ENCODE measurements around the gene BRF1. TPM values are rescaled to one million over a fixed set of nuclear protein-coding genes. Genes with fewer than 3 reads are reported as not detected.

The BRF1 gene
- total RNA-seq, 4 donors from 2014 or later, result 25.2 to 35.6 (median 30.9) TPM

DNA sequence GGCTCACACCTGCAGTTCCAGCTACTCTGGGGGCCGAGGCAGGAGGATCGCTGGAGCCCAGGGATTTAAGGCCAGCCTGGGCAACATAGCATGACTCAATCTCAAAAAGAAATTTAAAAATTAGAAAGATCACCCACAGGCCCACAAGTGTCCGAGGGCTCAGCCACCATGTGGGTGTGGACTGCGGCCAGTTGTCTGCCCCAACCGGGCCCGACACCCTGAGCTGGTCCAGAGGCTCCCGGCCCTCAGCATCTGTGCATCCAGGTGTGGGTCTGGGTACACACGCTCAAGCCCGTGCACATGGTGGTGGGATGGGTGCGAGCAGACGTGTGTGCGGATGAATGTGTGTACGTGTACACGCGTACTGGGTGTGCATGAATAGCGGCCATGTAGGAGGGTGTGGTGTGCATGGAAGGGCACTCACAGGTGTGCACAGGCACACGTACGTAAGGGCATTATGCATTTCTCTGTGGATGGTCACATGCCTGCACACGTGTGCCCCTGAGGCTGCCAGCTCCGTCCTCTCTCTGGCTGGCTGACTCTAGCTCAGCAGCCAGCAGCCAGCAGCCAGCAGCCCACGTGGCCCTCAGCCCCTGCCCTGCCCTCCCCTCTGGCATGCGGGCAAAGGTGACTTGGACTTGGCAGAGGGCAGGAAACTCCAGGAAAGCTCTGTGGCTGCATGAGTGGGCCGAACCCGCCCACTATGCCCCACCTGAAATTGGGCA, 96.4 kb downstream of the BRF1 start:
- 51% methylated on average over 14 of the region's 24 CpGs; no CpG with 5 or more reads in 1 of the 2 donors for WGBS, 2 donors (ENCODE audit: low coverage in 1 of 2)
- Histone ChIP-seq H3K27ac (no peak overlapping the region), H3K9me3 (no peaks in the 10 kb centered on the region), H3K36me3 (peaks cover 0 to 8% of the 10 kb centered on the region in 2 donors), H3K4me3 (no peak overlapping the region), H3K27me3 (peaks cover 29% of the 10 kb centered on the region), H3K4me1 (peaks cover 0 to 64% (median 18%) of the 10 kb centered on the region in 3 donors)
- TF ChIP-seq POLR2A (IDR thresholded peaks at IDR 0.05) (no peak), POLR2AphosphoS5 (IDR thresholded peaks at IDR 0.05) (peak; percentile 19), EP300 (IDR thresholded peaks at IDR 0.05) (no peak)
- ATAC-seq, result peak; percentile 38

DNA sequence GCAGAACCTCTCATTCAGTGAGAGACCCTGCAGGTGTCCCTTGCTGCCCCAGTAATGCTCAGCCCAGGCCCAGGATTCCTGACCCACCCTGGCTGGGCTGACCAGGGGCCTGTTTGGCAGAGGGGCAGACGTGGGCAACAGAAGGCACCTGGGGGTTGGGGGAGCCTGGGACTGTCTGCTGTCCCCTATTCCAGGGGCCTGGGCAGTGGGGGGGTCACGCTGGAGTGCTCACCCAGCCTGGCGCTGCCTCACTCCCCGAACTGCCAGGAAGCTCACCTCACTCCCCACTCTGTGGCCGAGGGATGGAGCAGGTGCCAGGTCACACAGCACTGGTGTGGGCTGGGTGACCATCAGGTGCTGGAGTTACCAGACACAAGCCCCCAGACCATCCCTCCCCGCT, 97.1 kb downstream of the BRF1 start:
- no peak for ATAC-seq
- no peak for TF ChIP-seq POLR2AphosphoS5 (IDR thresholded peaks at IDR 0.05)
- TF ChIP-seq EP300 (IDR thresholded peaks at IDR 0.05), result no peak
- no peak for TF ChIP-seq POLR2A (IDR thresholded peaks at IDR 0.05)
- TF ChIP-seq, protein P1, sequence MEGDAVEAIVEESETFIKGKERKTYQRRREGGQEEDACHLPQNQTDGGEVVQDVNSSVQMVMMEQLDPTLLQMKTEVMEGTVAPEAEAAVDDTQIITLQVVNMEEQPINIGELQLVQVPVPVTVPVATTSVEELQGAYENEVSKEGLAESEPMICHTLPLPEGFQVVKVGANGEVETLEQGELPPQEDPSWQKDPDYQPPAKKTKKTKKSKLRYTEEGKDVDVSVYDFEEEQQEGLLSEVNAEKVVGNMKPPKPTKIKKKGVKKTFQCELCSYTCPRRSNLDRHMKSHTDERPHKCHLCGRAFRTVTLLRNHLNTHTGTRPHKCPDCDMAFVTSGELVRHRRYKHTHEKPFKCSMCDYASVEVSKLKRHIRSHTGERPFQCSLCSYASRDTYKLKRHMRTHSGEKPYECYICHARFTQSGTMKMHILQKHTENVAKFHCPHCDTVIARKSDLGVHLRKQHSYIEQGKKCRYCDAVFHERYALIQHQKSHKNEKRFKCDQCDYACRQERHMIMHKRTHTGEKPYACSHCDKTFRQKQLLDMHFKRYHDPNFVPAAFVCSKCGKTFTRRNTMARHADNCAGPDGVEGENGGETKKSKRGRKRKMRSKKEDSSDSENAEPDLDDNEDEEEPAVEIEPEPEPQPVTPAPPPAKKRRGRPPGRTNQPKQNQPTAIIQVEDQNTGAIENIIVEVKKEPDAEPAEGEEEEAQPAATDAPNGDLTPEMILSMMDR (IDR thresholded peaks at IDR 0.05), result no peak
- H3K36me3 ChIP-seq, result peaks cover 0 to 1% of the 10 kb centered on the region in 2 donors
- WGBS, 2 donors (ENCODE audit: low coverage in 1 of 2), result no CpG with 5 or more reads among the region's 6 CpGs
- no peaks in the 10 kb centered on the region for H3K9me3 ChIP-seq
- peaks cover 35% of the 10 kb centered on the region for H3K27me3 ChIP-seq
- H3K4me1 ChIP-seq, result peaks cover 0 to 67% (median 18%) of the 10 kb centered on the region in 3 donors
- H3K4me3 ChIP-seq, result no peak overlapping the region
- no peak overlapping the region for H3K27ac ChIP-seq

DNA sequence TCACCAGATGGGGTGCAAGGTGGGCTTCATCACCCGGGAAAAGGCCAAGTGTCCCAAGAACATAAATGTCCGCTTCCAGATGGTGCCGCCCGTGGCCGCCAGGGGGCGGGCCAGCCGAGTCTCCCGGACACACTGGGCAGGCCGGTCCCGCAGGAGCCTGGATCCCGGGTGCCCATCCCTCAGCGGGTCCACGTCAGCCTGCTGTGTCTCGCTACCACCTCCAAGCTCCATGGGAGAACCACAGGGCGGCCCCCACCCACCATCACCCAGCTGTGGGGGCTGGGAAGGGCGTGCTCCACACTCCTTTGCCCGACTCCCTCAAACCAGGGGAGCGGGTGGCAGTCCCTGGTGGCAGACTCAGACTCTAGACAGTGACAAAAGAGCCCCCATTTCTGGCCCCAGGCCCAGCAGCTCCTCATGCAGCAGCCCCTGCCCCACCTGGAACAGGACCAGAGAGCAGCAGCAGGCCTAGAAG, 97.7 kb downstream of the BRF1 start:
- peaks cover 41% of the 10 kb centered on the region for H3K27me3 ChIP-seq
- H3K4me1 ChIP-seq, result peaks cover 0 to 70% (median 18%) of the 10 kb centered on the region in 3 donors
- TF ChIP-seq POLR2AphosphoS5 (IDR thresholded peaks at IDR 0.05), result no peak
- TF ChIP-seq POLR2A (IDR thresholded peaks at IDR 0.05), result no peak
- TF ChIP-seq EP300 (IDR thresholded peaks at IDR 0.05), result no peak
- TF ChIP-seq, protein P1 (IDR thresholded peaks at IDR 0.05), result peak in 3 of 4 experiments; percentile 87 to 98 (median 93)
- no peak overlapping the region for H3K4me3 ChIP-seq
- H3K9me3 ChIP-seq, result no peaks in the 10 kb centered on the region
- no peaks in the 10 kb centered on the region for H3K36me3 ChIP-seq
- ATAC-seq, result peak; percentile 65
- 0% methylated on average over 1 to 2 of the region's 18 CpGs for WGBS, 2 donors (ENCODE audit: low coverage in 1 of 2)
- H3K27ac ChIP-seq, result no peak overlapping the region

DNA sequence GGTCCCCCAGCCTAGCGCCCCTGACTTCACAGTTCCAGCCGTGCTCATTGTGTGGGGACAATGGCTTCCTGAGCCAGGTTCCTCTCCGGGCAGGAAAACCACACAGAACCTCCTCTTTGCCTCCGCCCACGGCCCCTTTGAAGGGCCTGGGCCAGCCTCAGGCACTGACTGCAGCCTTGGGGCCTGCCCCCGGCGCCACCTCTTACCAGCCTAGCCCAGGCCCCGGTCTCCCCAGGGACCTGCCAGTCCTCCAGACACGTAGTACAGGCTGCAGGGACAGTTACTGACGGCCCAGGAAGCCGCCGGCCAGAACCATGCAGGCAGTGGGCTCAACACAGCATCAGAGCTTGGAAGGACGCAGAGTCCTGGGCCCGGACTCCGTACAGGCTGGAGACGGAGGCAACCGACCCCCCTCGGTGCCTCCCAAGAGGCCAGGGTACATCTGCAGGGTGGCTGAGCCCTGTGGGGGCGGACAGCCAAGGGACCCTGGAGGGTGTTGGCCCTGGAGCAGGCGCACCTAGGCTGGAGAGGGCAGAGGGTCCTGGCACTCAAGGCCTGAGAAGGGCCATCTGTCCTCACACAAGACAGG, 98.8 kb downstream of the BRF1 start:
- Histone ChIP-seq H3K4me3 (no peak overlapping the region), H3K9me3 (no peaks in the 10 kb centered on the region), H3K36me3 (no peaks in the 10 kb centered on the region), H3K27ac (peak overlapping the region in 2 of 4 donors; percentile 20 to 33), H3K4me1 (peaks cover 0 to 75% (median 19%) of the 10 kb centered on the region in 3 donors), H3K27me3 (peaks cover 52% of the 10 kb centered on the region)
- 100% methylated on average over 1 of the region's 20 CpGs; no CpG with 5 or more reads in 1 of the 2 donors for WGBS, 2 donors (ENCODE audit: low coverage in 1 of 2)
- ATAC-seq, result no peak
- TF ChIP-seq POLR2A (IDR thresholded peaks at IDR 0.05), result no peak
- TF ChIP-seq, protein P1 (IDR thresholded peaks at IDR 0.05), result no peak
- no peak for TF ChIP-seq POLR2AphosphoS5 (IDR thresholded peaks at IDR 0.05)
- no peak for TF ChIP-seq EP300 (IDR thresholded peaks at IDR 0.05)

DNA sequence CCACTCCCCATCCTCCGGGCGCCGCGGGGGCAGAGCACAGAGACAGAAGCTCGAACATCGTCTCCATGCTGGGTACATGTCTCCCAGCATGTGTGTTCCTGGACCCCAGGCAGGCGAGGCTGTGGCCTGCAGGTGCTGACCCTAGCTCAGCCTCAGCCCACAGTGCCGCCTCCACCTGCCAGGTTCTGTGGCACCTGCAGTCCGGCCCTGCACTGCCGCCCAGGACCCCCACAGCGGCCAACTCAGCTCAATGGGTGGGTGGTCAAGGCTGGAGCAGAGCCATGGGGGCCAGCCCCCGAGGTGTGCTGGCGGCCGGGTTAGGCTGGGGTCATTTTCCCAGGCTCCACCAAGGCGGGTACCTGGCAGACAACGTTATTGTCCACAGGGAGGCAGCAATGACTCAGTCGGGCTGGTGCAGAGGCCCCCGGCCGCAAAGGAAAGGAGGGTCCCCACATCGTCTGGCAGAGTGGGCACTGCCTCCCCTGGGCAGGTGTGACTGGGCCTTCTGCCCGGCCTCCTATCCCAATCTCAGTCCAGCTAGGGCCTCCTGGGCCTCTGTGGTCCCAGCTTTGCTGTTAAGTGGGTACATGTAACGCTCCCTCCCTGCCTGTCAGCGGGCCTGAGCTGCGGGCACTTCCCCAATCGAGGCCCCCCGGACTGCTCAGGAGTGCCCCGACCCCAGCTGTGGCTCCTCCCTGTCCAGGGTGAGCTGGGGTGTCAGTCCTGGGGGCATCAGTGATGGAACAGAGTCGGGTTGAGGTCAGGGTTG, 99.5 kb downstream of the BRF1 start:
- Histone ChIP-seq H3K4me3 (no peak overlapping the region), H3K4me1 (peaks cover 0 to 76% (median 26%) of the 10 kb centered on the region in 3 donors), H3K27ac (peak overlapping the region in 2 of 4 donors; percentile 20 to 33), H3K36me3 (no peaks in the 10 kb centered on the region), H3K9me3 (no peaks in the 10 kb centered on the region), H3K27me3 (peaks cover 59% of the 10 kb centered on the region)
- ATAC-seq, result no peak
- WGBS, 2 donors (ENCODE audit: low coverage in 1 of 2), result no CpG with 5 or more reads among the region's 28 CpGs
- TF ChIP-seq POLR2AphosphoS5 (IDR thresholded peaks at IDR 0.05) (no peak), EP300 (IDR thresholded peaks at IDR 0.05) (no peak), POLR2A (IDR thresholded peaks at IDR 0.05) (no peak)
- TF ChIP-seq, protein P1 (IDR thresholded peaks at IDR 0.05), result no peak
